Upper lobe of right lung (tissue), 1 donor: ENCODE results near the gene NIF3L1. TPM values are rescaled to one million over a fixed set of nuclear protein-coding genes. Genes with fewer than 3 reads are reported as not detected.

Source experiments
- ATAC-seq: fragments of 200-7000 bp; cut with Tn5 transposase; one replicate; pipeline ENCODE4 v1.9.1; 2020; ENCODE audit warnings: mild to moderate bottlenecking, moderate library complexity
- DNase-seq: peaks from one replicate; pipeline ENCODE4 v3.0.0-alpha.2; 2020
- H3K27ac ChIP-seq: fragments of 200-600 bp; one replicate; pipeline ENCODE4 v1.8.0; 2022
- H3K27me3 ChIP-seq: fragments of 200-600 bp; one replicate; pipeline ENCODE4 v1.8.0; 2022; ENCODE audit warnings: mild to moderate bottlenecking
- H3K36me3 ChIP-seq: fragments of 200-600 bp; one replicate; pipeline ENCODE4 v1.8.0; 2022
- H3K4me1 ChIP-seq: fragments of 200-600 bp; one replicate; pipeline ENCODE4 v1.8.0; 2022
- H3K4me3 ChIP-seq: fragments of 200-600 bp; one replicate; pipeline ENCODE4 v1.8.0; 2022; ENCODE audit warnings: mild to moderate bottlenecking
- H3K9me3 ChIP-seq: fragments of 200-600 bp; one replicate; pipeline ENCODE4 v1.8.0; 2022
- CTCF ChIP-seq: fragments of 200-600 bp; IDR thresholded peaks from one replicate; pipeline ENCODE4 v1.8.0; 2022; ENCODE audit warnings: antibody characterized with exemption
- intact Hi-C: fragments of 100-400 bp; cut with DNase I; formaldehyde crosslinking; loops from one replicate; pipeline ENCODE4 v1.11.0; 2022
- total RNA-seq: library from RNA; stranded (reverse); fragmentation: NEBNext Ultra II Directional; extraction: Animal tissue kit (Norgen Biotek cat#: 25700); gene quantifications from one replicate; pipeline ENCODE4 v1.2.1, GENCODE V29; 2021
- donor health status: DM: no; HTN: yes; CAD: no; lungs with severe emphysema.

Gene NIF3L1
- total RNA-seq, 1 donor from 2014 or later, result 13.8 TPM

DNA sequence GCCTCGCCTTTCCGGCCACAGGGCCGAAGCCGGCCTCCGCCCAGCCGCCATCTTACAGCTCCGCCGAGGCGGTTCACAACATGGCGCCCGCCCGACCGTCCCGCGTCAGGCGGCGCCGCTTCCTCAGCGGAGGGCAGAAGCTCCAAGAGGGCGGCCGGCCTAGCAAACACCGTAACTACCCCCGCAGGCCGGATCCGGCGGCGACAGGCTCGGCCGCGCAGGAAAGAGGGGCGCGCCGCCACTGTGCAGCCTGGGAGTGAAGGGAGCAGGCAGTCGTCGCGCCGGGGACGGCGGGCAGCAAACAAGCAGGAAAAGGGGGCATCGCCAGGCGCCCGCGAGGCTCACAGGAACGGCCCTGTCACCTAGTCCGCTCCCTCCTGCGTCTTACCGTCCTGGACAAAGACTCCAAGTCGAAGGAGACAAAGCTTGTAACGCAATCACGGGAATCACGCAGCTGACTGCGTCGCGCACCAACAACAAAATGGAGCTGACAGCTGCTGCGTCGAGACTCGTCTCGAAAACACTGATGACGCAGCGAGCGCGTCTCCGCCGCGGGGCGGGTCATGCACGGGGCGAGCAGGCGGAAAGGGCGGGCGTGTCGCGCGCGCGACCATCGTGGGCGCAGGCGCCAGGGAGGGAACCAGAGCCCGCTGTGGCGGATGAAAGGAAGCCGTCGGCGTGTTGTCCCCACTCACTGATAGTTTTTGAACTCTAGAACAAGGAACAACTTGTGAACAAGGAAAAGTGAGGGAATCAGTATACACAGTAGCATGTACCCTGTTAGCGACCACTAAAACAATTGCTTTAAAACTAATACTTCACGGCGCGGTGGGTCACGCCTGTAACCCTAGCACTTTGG is 24.8 kb upstream of the NIF3L1 start, which contains the start of gene CLK1:
Gene CLK1 (minus strand): TSS at position 483 of the 859 bp plus-strand sequence. CDS start 2,796 bp downstream, outside the sequence.
- intact Hi-C loops, result no loop called here
- Histone ChIP-seq H3K27me3 (no peaks in the 10 kb centered on the region), H3K27ac (peak within 1 kb of the TSS; percentile 100), H3K36me3 (peaks cover 22% of the 10 kb centered on the region), H3K4me3 (peak within 1 kb of the TSS; percentile 91), H3K9me3 (no peaks in the 10 kb centered on the region), H3K4me1 (peaks cover 27% of the 10 kb centered on the region)
- ATAC-seq (peak; percentile 95), DNase-seq (peak; percentile 99)
- TF ChIP-seq CTCF, result no peak

DNA sequence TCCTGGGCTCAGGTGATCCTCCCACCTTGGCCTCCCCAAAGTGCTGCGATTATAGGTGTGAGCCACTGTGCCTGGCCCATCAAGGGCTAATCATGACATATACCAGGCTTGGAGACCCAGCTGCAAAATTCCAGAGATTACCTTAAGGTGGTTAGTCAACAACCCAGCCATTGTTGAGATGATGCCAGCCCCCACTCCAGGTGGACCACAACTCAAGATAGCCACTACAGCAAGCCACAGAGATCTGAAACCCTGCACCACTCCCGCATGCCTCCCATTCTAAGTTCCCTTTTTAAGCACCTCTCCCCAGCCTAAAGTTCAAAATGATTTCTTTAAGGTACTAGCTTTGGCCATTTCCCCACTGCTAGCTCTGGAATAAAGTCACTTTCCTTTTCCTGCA is 20.2 kb upstream of the NIF3L1 start:
- Histone ChIP-seq H3K27ac (no peak overlapping the region), H3K27me3 (no peaks in the 10 kb centered on the region), H3K4me3 (no peak overlapping the region), H3K9me3 (no peaks in the 10 kb centered on the region), H3K36me3 (peaks cover 22% of the 10 kb centered on the region), H3K4me1 (peaks cover 8% of the 10 kb centered on the region)
- ATAC-seq, result no peak
- intact Hi-C loops, result no loop called here
- no peak for DNase-seq
- TF ChIP-seq CTCF, result no peak

DNA sequence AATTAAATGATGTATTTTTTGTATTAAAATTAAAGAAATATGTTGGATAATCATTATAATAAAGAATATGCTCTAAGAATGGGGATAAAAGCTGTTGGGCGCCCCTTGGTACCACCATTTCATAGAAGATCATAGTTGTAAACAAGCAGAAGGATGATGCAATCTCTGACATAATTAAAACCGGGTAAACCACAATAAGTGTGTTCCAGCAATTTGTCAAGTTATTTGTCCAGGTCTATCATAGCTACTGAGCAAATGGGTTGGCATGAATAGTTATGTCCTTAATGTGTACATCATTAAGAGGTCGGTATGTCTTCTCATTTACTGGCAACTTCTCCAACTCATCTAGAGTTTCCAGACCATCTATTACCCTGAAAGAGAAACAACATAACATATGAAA is 18.0 kb upstream of the NIF3L1 start:
- peaks cover 42% of the 10 kb centered on the region for H3K36me3 ChIP-seq
- no peaks in the 10 kb centered on the region for H3K4me1 ChIP-seq
- H3K4me3 ChIP-seq, result no peak overlapping the region
- no peaks in the 10 kb centered on the region for H3K9me3 ChIP-seq
- intact Hi-C loops, result no loop called here
- no peak for ATAC-seq
- no peaks in the 10 kb centered on the region for H3K27me3 ChIP-seq
- DNase-seq, result no peak
- H3K27ac ChIP-seq, result no peak overlapping the region
- no peak for TF ChIP-seq CTCF

DNA sequence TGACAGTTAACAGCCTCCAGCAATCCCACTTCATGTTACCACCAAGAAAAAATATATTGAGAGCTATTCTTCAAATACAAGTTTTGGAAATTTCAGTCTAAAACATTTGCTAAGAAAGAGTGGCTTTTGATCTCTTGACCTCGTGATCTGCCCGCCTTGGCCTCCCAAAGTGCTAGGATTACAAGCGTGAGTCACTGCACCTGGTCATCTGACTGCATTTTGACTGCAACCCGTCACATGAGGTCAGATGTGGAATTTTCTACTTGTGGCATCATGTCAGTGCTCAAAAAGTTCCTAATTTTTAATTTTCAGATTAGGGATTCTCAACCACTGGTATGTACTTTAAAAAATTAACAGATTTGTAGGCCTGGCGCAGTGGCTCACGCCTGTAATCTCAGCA is 15.6 kb upstream of the NIF3L1 start:
- Histone ChIP-seq H3K9me3 (no peaks in the 10 kb centered on the region), H3K4me1 (no peaks in the 10 kb centered on the region), H3K36me3 (peaks cover 63% of the 10 kb centered on the region), H3K27me3 (no peaks in the 10 kb centered on the region), H3K27ac (no peak overlapping the region), H3K4me3 (no peak overlapping the region)
- DNase-seq (no peak), ATAC-seq (no peak)
- TF ChIP-seq CTCF, result no peak
- intact Hi-C loops, result no loop called here

- Histone ChIP-seq H3K36me3 (peaks cover 81% of the 10 kb centered on the region), H3K27me3 (no peaks in the 10 kb centered on the region), H3K27ac (no peak overlapping the region), H3K9me3 (no peaks in the 10 kb centered on the region), H3K4me3 (no peak overlapping the region), H3K4me1 (no peaks in the 10 kb centered on the region)
- ATAC-seq (no peak), DNase-seq (no peak)
- no peak for TF ChIP-seq CTCF
- intact Hi-C loops, result no loop called here
Observed at GRCh38 chr2:200877443-200877842, 11.7 kb upstream of the NIF3L1 start.
